COR-L47 (cell line): Measurements from ENCODE around the gene MIER3.
"Not testable (repeated sequence)": the region's sequence is repeated elsewhere in the genome, so short reads cannot be mapped to it uniquely, and the experiment has no call there.

Experiments used
- DNase-seq: peaks from one replicate; lab custom pipeline; 2025; lab: John Stamatoyannopoulos, UW

The MIER3 gene

GRCh38 chr5:56951946-56952691 is at the start of gene MIER3:
MIER3 (minus strand) TSS chr5:56952123; CDS start chr5:56952102, 21 bp downstream.
- DNase-seq, result peak; percentile 67

GRCh38 chr5:56995596-56995995 is 43.7 kb upstream of the MIER3 start:
- DNase-seq, result no peak

GRCh38 chr5:56993241-56993640 is 41.3 kb upstream of the MIER3 start:
- DNase-seq, result no peak

GRCh38 chr5:56989676-56990075 is 37.8 kb upstream of the MIER3 start:
- no peak for DNase-seq

GRCh38 chr5:56988490-56988889 is 36.6 kb upstream of the MIER3 start:
- DNase-seq, result no peak

GRCh38 chr5:56987171-56987570 is 35.2 kb upstream of the MIER3 start:
- DNase-seq, result no peak

- no peak for DNase-seq
These were observed 34.7 kb upstream of the MIER3 start for GRCh38 chr5:56986626-56986947.

GRCh38 chr5:56985936-56986625 is 34.2 kb upstream of the MIER3 start:
- no peak for DNase-seq

- DNase-seq, result no peak
These were observed 32.5 kb upstream of the MIER3 start for GRCh38 chr5:56984445-56984844.

GRCh38 chr5:56983593-56984361 is 31.9 kb upstream of the MIER3 start:
- DNase-seq, result no peak

GRCh38 chr5:56981548-56982315 is 29.8 kb upstream of the MIER3 start:
- no peak for DNase-seq

- DNase-seq, result no peak
These were observed 28.0 kb upstream of the MIER3 start for GRCh38 chr5:56979968-56980367.

- DNase-seq, result not testable (repeated sequence)
These were observed 27.6 kb upstream of the MIER3 start for GRCh38 chr5:56979526-56979925.

- no peak for DNase-seq
These were observed 25.9 kb upstream of the MIER3 start for GRCh38 chr5:56977822-56978221.

- no peak for DNase-seq
These were observed 25.1 kb upstream of the MIER3 start for GRCh38 chr5:56977021-56977420.

GRCh38 chr5:56974241-56974640 is 22.3 kb upstream of the MIER3 start:
- DNase-seq, result no peak

- DNase-seq, result no peak
These were observed 21.6 kb upstream of the MIER3 start for GRCh38 chr5:56973473-56973872.

GRCh38 chr5:56971275-56971674 is 19.4 kb upstream of the MIER3 start:
- peak; percentile 11 for DNase-seq

- no peak for DNase-seq
These were observed 12.2 kb upstream of the MIER3 start for GRCh38 chr5:56964173-56964572.

- DNase-seq, result no peak
These were observed 11.3 kb upstream of the MIER3 start for GRCh38 chr5:56963246-56963645.

GRCh38 chr5:56962286-56962685 is 10.4 kb upstream of the MIER3 start:
- no peak for DNase-seq

- no peak for DNase-seq
These were observed 9.8 kb upstream of the MIER3 start for GRCh38 chr5:56961746-56962145.
